HEK293 (cell line): ENCODE results near the gene DIO3.

Source experiments
- GLIS1 ChIP-seq: fragments of 450-650 bp; formaldehyde crosslinking; IDR thresholded peaks from 2 replicates; pipeline ENCODE4 v1.5.1; 2016; ENCODE audit warnings: missing biosample characterization, missing genetic modification characterization
- KLF10 ChIP-seq: fragments of 450-650 bp; IDR thresholded peaks from 2 replicates; pipeline ENCODE4 v1.5.1; 2018; ENCODE audit warnings: missing biosample characterization, mild to moderate bottlenecking, missing genetic modification characterization
- SP2 ChIP-seq: fragments of 450-650 bp; formaldehyde crosslinking; IDR thresholded peaks from 2 replicates; pipeline ENCODE4 v1.5.1; 2016; ENCODE audit warnings: missing biosample characterization, missing genetic modification characterization
- ZNF16 ChIP-seq: fragments of 450-650 bp; formaldehyde crosslinking; IDR thresholded peaks from 2 replicates; pipeline ENCODE4 v1.5.1; 2016; ENCODE audit warnings: low read depth, missing biosample characterization, missing genetic modification characterization
- ZNF48 ChIP-seq: fragments of 450-650 bp; formaldehyde crosslinking; IDR thresholded peaks from 2 replicates; pipeline ENCODE4 v1.5.1; 2016; ENCODE audit warnings: missing biosample characterization, missing genetic modification characterization
- ZNF785 ChIP-seq: fragments of 450-650 bp; formaldehyde crosslinking; IDR thresholded peaks from 2 replicates; pipeline ENCODE4 v1.5.1; 2016; ENCODE audit warnings: missing biosample characterization, missing genetic modification characterization

DNA sequence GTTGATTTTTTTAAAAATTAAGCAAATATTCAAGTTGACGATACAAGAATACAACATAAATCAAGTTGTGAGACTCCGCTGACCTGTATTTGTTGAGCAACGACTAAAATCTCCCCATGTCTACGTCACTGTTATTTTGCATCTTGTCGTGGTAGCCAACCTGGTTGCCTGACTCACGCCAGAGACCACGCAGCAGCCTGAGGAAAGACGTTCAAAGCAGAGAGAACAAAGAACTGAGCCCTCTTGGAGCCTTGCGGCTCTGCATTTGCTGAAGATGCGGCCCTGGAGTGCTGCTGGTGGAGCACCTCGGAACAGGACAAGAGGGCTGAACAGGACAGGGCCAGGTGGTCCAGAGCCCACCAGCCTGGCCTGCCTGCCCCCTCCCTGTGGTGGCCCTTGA lies 21.4 kb upstream of the DIO3 start:
- TF ChIP-seq ZNF16 (no peak), ZNF785 (no peak), GLIS1 (no peak), KLF10 (tag by site-specific recombination) (no peak), SP2 (no peak), ZNF48 (tag by site-specific recombination) (no peak)
